ENCODE measurements around the gene TMEM52. TPM values are rescaled to one million over a fixed set of nuclear protein-coding genes. Genes with fewer than 3 reads are reported as not detected.

TMEM52 gene
- total and polyA plus RNA-seq, 9 of the 15 experiments (the other 6 are each of a cell fraction or from before 2014, with no cell fraction given), result 0.37 to 22.5 (median 6.8) TPM

GRCh38 chr1:1943834-1944570 lies 24.9 kb upstream of the TMEM52 start (continued):
- TF ChIP-seq RAD21 (CRISPR knock-in tag; conservative IDR thresholded peaks at IDR 0.05 in 1 of 2, IDR thresholded peaks at IDR 0.05 in 1 of 2) (peak; percentile 48 to 73), MAX (CRISPR knock-in tag; IDR thresholded peaks at IDR 0.05) (peak; percentile 54; the same call in 1 of the 2 replicates), KLF13 (tag; IDR thresholded peaks at IDR 0.05; ENCODE audit: borderline replicate concordance, low read depth) (peak; percentile 17; the same call in 1 of the 2 replicates), GATAD2A (IDR thresholded peaks at IDR 0.05) (0 out of 2 replicates have a peak, but pooled peaks have one; percentile 10), ZNF133 (CRISPR knock-in tag; IDR thresholded peaks at IDR 0.05) (no peak), TFAP4 (CRISPR knock-in tag; IDR thresholded peaks at IDR 0.05; ENCODE audit: borderline replicate concordance) (peak; percentile 80; the same call in 1 of the 2 replicates), CBFB (CRISPR knock-in tag; IDR thresholded peaks at IDR 0.05) (peak; percentile 93), CHD7 (IDR thresholded peaks at IDR 0.05; ENCODE audit: low read depth, low read length) (peak; percentile 26), HDAC1 (IDR thresholded peaks at IDR 0.05) (peak in 1 of 2 experiments; percentile 47; a peak in 1 of 4 replicates), RBM34 (IDR thresholded peaks at IDR 0.05; ENCODE audit: borderline replicate concordance, insufficient read depth, low read length) (no peak), NR3C1 (CRISPR knock-in tag; IDR thresholded peaks at IDR 0.05) (0 out of 2 replicates have a peak, but pooled peaks have one; percentile 71), PKNOX1 (IDR thresholded peaks at IDR 0.05) (no peak), ZNF707 (CRISPR knock-in tag; conservative IDR thresholded peaks at IDR 0.05) (no peak)

Data from K562 (cell line).